AML-193 (cell line): ENCODE measurements around the gene NLN.
A peak's percentile ranks its signal among the peaks of the same experiment; 100 is the strongest.
"Not testable (repeated sequence)": the region's sequence is repeated elsewhere in the genome, so short reads cannot be mapped to it uniquely, and the experiment has no call there.

Source experiments
- DNase-seq, 2 experiments: peaks; one replicate each; lab custom pipeline; 2025; lab: John Stamatoyannopoulos, UW

NLN gene

GRCh38 chr5:65772963-65773362 is 51.0 kb downstream of the NLN start:
- DNase-seq: not testable (repeated sequence)

GRCh38 chr5:65774346-65774745 is 52.3 kb downstream of the NLN start:
- no peak for DNase-seq

GRCh38 chr5:65775476-65775875 is 53.5 kb downstream of the NLN start:
- no peak for DNase-seq

DNA sequence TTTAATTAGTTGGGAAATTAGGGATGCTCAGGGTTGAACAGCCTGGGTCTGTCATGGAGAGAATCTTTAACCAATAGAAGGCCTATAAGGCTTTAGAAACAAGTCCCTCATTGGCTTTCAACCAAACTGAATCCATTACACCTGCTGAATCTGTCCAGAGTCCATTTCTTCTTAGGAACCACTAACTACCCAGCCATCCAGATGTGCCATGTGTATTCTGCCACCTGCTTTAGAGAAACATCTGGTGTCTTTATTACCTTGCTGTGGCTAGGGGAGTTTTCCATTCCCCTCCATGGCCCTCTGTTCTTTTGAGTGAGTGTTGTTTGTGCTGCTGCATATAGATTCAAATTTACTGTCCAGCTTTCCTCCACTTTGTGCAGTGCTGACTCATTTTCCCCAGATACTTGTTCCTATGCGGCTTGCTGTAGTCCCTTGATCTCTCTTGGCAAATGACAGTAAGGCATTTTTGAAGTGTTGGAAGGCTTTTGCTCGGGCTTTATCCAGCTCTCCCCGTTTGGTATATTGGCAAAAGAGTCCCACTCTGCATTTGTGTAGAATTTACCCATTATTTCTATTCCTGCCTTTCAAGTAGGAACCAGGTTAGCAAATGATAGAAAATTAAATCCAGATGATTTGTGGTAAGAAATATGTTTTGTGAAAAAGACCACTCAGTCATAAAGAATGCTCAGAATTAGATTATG is 54.6 kb downstream of the NLN start:
- no peak for DNase-seq

DNA sequence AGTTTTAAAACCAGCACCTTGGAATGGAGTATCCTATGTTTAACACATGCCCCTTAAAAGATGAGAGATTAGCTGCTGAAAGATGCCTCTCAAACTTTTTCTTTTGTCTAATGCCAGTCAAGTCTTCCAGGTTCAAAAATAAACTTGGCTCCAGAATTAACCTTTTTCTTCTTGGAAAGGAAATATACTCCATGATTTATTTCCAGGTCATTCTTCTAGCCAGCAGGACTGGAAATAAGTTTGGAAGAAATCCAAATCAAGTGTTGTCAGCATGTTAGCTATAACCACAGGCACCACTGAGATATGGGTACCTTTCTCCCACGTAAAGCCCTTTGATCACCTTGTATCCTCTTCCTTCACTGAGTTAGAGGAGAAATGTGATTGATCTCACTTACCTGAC is 56.1 kb downstream of the NLN start:
- DNase-seq: no peak

DNA sequence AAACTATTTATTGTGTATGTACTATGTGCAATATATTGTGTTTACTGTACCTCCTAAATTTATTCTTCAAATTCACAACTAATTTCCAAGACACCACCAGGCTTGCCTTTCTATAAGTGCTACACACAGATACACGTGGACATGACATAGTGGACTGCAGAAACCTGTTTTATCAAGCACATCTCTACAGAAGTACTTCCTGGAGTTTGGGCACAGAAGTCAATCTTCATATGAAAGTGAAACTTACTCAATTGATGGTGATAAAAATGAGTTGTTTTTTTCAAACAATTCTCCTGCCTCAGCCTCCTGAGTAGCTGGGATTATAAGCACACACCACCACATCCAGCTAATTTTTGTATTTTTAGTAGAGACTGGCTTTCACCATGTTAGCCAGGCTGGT is 57.6 kb downstream of the NLN start:
- no peak for DNase-seq

- DNase-seq: not testable (repeated sequence)
Observed at GRCh38 chr5:65788296-65788695, 66.3 kb downstream of the NLN start.

DNA sequence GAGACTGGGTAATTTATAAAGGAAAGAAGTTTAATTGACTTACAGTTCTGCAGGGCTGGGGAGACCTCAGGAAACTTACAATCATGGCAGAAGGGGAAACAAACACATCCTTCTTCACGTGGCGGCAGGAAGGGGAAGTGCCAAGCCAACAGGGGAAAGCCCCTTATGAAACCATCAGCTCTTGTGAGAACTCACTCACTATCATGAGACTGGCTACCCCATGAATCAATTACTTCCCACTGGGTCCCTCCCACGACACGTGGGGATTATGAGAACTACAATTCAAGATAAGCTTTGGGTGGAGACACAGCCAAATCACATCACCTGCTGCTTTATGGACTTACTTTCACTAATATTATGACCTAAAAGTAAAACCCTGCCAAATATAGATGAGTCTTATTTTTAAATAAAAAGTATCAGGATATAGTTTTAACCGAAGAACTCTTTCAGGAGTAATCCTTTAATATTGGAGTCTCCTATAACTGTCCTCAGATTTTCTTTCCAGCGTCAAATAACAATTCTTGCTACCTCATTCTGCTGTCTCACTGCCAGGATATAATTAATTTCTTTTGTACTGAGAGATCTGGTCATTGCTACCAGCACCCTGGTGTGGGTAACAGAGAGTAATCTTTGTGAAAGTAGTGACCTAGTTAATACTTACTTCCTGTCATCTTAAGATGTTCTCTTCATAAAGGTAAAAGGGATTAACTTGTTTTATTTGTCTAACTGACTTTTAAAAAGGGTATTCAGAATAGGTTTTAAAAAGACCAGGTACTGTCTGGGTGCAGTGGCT is 68.6 kb downstream of the NLN start:
- no peak for DNase-seq

DNA sequence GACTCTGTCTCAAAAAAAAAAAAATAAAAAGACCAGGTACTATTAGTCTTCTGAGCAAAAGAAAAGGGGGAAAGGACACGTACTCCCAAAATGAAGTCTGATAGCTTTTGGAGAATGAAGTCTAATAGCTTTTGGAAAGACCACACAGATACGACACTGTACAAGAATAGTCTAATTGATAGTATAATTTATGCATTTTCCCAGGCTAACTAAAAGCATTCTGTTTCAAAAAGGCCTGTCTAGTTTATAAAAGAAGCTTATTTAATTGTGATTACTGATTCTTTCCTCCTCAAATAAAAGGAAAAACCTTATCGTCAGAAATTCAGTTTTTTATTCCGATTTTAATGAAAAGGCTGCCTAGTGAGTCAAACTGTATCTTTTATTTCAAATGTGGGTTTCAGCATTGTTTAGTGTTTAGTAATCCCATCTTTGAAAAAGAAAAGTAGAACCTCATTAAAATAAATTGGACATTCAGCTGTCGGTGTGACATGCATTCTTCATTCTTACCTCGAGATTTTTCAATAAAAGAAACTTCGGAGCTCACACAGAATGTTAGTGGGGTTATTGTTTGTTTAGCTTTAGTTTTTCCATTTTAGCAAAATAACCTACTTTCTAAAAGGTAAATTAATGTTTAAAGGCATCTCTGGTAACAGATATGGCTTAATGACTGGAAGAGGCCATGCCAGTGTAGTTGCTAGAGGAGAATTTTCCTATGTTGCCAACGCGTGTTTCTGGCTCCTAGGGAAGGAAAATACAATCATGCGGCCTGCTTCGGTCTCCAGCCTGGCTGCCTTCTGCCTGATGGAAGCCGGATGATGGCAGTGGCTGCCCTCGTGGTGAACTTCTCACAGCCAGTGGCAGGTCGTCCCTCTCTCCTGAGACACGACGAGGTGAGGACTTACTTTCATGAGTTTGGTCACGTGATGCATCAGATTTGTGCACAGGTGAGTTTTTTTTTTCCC is 70.0 kb downstream of the NLN start:
- no peak for DNase-seq

- no peak for DNase-seq
Observed at GRCh38 chr5:65796269-65796668, 74.3 kb downstream of the NLN start.

- no peak for DNase-seq
Observed at GRCh38 chr5:65796751-65797316, 74.8 kb downstream of the NLN start.

- no peak for DNase-seq
Observed at GRCh38 chr5:65797481-65797880, 75.5 kb downstream of the NLN start.

- DNase-seq: no peak
Observed at GRCh38 chr5:65799857-65800256, 77.9 kb downstream of the NLN start.

DNA sequence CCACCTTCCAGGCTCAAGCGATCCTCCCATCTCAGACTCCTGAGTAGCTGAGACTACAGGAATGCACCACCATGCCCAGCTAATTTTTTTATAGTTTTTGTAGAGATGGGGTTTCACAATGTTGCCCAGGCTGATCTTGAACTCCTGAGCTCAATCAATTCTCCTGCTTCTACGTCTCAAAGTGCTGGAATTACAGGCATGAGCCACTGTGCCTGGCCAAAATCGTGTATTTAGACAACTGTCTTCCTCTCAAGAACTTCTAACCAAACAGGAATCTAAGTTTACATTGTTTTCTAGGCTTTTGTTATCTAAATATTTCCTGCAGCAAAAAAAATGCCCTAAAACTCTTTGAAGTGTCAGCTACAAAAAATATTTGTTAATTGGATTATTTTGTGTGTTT is 78.8 kb downstream of the NLN start:
- DNase-seq: no peak

GRCh38 chr5:65801352-65801783 is 79.4 kb downstream of the NLN start:
- DNase-seq: no peak

DNA sequence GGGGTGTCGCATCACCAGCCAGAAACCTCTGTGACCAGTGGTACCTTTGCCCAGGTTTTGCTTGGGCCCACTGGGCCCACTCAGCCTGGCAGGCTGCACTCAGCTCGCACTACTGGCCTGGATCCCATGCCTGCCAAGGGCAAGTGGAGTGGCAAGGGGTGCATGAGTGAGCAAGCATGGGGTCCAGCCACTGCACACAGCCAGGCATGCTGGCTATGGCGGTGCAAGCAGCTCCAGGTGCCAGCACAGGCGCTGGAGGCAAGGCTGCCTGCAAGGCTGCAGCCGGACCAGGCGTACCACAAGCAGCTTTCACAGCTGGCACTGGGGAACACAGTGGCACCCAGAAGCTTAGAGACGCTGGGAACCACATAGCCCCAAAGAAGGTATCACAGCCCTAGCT is 80.1 kb downstream of the NLN start:
- no peak for DNase-seq

DNA sequence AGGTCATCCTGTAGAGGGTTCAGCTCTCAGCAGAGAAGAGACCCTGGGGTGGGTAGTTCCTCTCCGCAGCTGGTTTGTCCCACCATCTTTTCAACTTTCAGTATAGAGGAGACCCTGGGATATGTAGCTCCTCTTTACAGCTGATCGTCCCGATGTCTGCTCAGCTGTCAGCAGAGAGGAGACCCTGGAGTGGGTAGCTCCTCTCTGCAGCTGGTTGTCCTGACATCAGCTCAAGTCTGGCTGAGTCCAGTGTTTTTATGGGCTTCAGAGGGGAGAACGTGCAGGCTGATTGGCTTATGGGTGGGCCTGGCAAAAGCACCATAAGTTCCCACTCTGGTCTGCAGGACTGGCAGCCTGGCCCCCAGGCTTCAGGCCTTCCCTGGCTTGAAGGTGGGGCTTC is 80.8 kb downstream of the NLN start:
- no peak for DNase-seq

- DNase-seq: peak in 1 of 2 experiments; percentile 19
Observed at GRCh38 chr5:65803699-65804391, 81.8 kb downstream of the NLN start.

DNA sequence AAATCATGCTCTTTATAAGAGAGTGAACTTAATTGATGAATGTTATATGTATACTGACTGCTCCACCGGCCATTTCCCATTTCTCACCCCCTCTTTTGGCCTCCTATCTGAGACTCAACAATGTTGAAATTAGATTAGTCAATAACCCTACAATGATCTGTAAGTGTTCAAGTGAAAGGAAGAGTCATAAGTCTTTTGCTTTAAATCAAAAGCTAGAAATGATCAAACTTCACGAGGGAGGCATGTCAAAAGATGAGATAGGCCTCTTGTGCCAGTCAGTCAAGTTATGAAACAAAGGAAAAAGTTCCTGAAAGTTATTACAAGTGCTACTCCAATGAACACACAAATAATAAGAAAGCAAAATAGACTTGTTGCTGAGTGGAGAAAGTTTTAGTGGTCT is 83.1 kb downstream of the NLN start:
- DNase-seq: no peak

GRCh38 chr5:65807494-65807893 is 85.5 kb downstream of the NLN start:
- DNase-seq: not testable (repeated sequence)

GRCh38 chr5:65808251-65808741 is 86.3 kb downstream of the NLN start:
- no peak for DNase-seq
